OCI-LY7 (cell line): ENCODE data around the gene CRBN. TPM values are rescaled to one million over a fixed set of nuclear protein-coding genes. Genes with fewer than 3 reads are reported as not detected.

ENCODE experiments used
- BruUV-seq: library from RNA; stranded (reverse); fragments of 400-500 nt; replicated peaks from 2 replicates; lab custom pipeline; 2021; lab: Mats Ljungman, UMichigan
- CTCF ChIA-PET: fragments of 300-600 bp; sonication (Branson Sonifier 250); formaldehyde crosslinking; loops from one replicate; lab custom pipeline; 2022; ENCODE audit warnings: antibody characterized with exemption; ENCODE audit not compliant: unreplicated experiment; lab: Charles Lee
- POLR2A ChIA-PET: fragments of 300-600 bp; sonication (Branson Sonifier 250); formaldehyde crosslinking; loops from one replicate; lab custom pipeline; 2022; ENCODE audit warnings: antibody characterized with exemption; lab: Charles Lee
- DNase-seq: peaks from one replicate; pipeline ENCODE4 v3.0.0-alpha.2; 2015; ENCODE audit warnings: low spot score
- H2AFZ ChIP-seq: fragments of 200-600 bp; sonication (generic), shearing (Covaris generic); 2 replicates; pipeline ENCODE4 v1.6.1; 2014; ENCODE audit warnings: mild to moderate bottlenecking, antibody characterized with exemption, low read length, moderate library complexity
- H3K27ac ChIP-seq: fragments of 200-600 bp; sonication (generic); 2 replicates; pipeline ENCODE4 v1.5.1; 2014; ENCODE audit warnings: mixed run types, low read depth, mild to moderate bottlenecking, moderate library complexity, low read length, inconsistent platforms; ENCODE audit not compliant: poor library complexity, severe bottlenecking
- H3K36me3 ChIP-seq: fragments of 200-600 bp; sonication (generic); 2 replicates; pipeline ENCODE4 v1.6.1; 2014; ENCODE audit warnings: mild to moderate bottlenecking, antibody characterized with exemption, low read length, moderate library complexity, mixed read lengths; ENCODE audit not compliant: insufficient read depth
- H3K4me1 ChIP-seq: fragments of 200-600 bp; sonication (generic); 2 replicates; pipeline ENCODE4 v1.5.1; 2014; ENCODE audit warnings: mild to moderate bottlenecking, low read length; ENCODE audit not compliant: insufficient read depth, poor library complexity, severe bottlenecking
- H3K4me2 ChIP-seq: fragments of 200-600 bp; sonication (generic); 2 replicates; pipeline ENCODE4 v1.6.1; 2014; ENCODE audit warnings: mild to moderate bottlenecking, low read length
- H3K4me3 ChIP-seq: fragments of 200-600 bp; sonication (generic); 2 replicates; pipeline ENCODE4 v1.5.1; 2014; ENCODE audit warnings: mild to moderate bottlenecking, low read depth, low read length; ENCODE audit not compliant: poor library complexity, severe bottlenecking
- H3K79me2 ChIP-seq: fragments of 200-600 bp; sonication (generic); 2 replicates; pipeline ENCODE4 v1.6.1; 2016; ENCODE audit warnings: low read depth, mild to moderate bottlenecking, low read length, moderate library complexity, mixed read lengths; ENCODE audit not compliant: insufficient read depth
- H3K9me2 ChIP-seq: fragments of 200-600 bp; sonication (generic); 2 replicates; pipeline ENCODE4 v1.6.1; 2016; ENCODE audit warnings: mild to moderate bottlenecking, low read length, mixed read lengths; ENCODE audit not compliant: insufficient read depth
- H3K9me3 ChIP-seq: fragments of 200-600 bp; sonication (generic); 2 replicates; pipeline ENCODE4 v1.6.1; 2014; ENCODE audit warnings: mild to moderate bottlenecking, mixed run types, low read length, mixed read lengths
- H4K20me1 ChIP-seq: fragments of 200-600 bp; sonication (generic); 2 replicates; pipeline ENCODE4 v1.6.1; 2014; ENCODE audit warnings: mild to moderate bottlenecking, antibody characterized with exemption, low read length, moderate library complexity, mixed read lengths; ENCODE audit not compliant: insufficient read depth
- CTCF ChIP-seq: fragments of 200-600 bp; sonication (generic); conservative IDR thresholded peaks from 2 replicates; pipeline ENCODE4 v1.5.1; 2014; ENCODE audit warnings: mild to moderate bottlenecking, antibody characterized with exemption, low read length, moderate library complexity, mixed read lengths
- EZH2phosphoT487 ChIP-seq: fragments of 200-600 bp; sonication (generic); IDR thresholded peaks from 2 replicates; pipeline ENCODE4 v1.6.1; 2018; ENCODE audit warnings: low read depth, borderline replicate concordance, mild to moderate bottlenecking, mixed run types, antibody characterized with exemption, low read length, moderate library complexity, mixed read lengths
- intact Hi-C: fragments of 100-400 bp; cut with micrococcal nuclease; formaldehyde crosslinking; loops from one replicate; pipeline ENCODE4 v1.10.0; 2022; ENCODE audit not compliant: unreplicated experiment
- total RNA-seq, 2 experiments: library from RNA; depleted of rRNA in 1 of 2; stranded (reverse); fragments of >200 nt in 1 of 2; shearing (Covaris generic) in 1 of 2; gene quantifications; 2 replicates each; pipeline ENCODE4 v1.2.3, GENCODE V29; 2014 to 2022

CRBN gene
- total RNA-seq, 2 experiments from 2014 or later: 23.5 to 32.5 TPM

GRCh38 chr3:3119393-3119851 lies 60.1 kb downstream of the CRBN start:
- no peak for TF ChIP-seq EZH2phosphoT487
- no peak for TF ChIP-seq CTCF
- BruUV-seq: no TSS peak
- intact Hi-C loops: no loop called here
- Histone ChIP-seq H3K36me3 (no peaks in the 10 kb centered on the region), H3K79me2 (no peaks in the 10 kb centered on the region), H2AFZ (no peak overlapping the region), H3K27ac (no peak overlapping the region), H4K20me1 (no peaks in the 10 kb centered on the region), H3K9me3 (no peaks in the 10 kb centered on the region), H3K4me3 (no peak overlapping the region), H3K9me2 (no peaks in the 10 kb centered on the region), H3K4me2 (no peak overlapping the region), H3K4me1 (no peaks in the 10 kb centered on the region)
- no peak for DNase-seq
- CTCF ChIA-PET: no interaction called here
- POLR2A ChIA-PET: interaction anchor here (1.1 kb wide), 1 partner anchor 23 kb away, joined by 3 read pairs; no protein-coding TSS in a partner anchor

- Histone ChIP-seq H3K27ac (no peak overlapping the region), H3K9me3 (no peaks in the 10 kb centered on the region), H3K4me2 (no peak overlapping the region), H4K20me1 (no peaks in the 10 kb centered on the region), H2AFZ (no peak overlapping the region), H3K79me2 (no peaks in the 10 kb centered on the region), H3K4me1 (no peaks in the 10 kb centered on the region), H3K4me3 (no peak overlapping the region), H3K9me2 (no peaks in the 10 kb centered on the region), H3K36me3 (no peaks in the 10 kb centered on the region)
- POLR2A ChIA-PET: no interaction called here
- no peak for TF ChIP-seq EZH2phosphoT487
- TF ChIP-seq CTCF: no peak
- no peak for DNase-seq
- CTCF ChIA-PET: no interaction called here
- intact Hi-C loops: no loop called here
- BruUV-seq: no TSS peak
These were observed 61.8 kb downstream of the CRBN start for GRCh38 chr3:3117651-3118050.

DNA sequence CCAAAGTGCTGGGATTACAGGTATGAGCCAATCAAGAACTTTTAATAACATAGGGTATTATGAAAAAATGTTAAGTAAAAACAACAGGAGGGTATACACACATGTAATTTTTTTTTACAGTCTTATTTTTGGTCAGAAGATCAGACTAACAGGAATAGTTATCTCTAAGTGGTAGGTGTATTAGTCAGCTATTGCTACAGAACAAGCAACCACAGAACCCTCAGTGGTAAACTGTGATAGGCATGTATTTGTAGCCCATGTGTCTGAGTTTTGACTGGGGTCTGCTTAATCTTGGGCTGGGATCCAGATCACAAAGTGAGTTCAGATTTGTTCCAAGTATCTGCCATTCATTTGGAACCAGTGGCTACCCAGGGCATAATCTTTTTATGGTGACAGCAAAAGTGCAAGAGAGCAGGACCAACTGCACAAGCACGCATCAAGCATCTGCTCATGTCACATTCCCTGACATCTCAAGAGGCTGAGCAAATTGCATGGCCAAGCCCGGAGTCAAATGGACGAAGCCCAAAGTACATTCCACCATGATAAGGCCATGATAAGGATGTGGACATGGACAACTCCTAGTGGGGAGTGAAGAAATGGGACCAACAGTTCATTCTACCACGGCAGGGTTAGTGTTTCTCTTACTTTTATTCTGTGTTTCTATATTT lies 66.3 kb downstream of the CRBN start:
- H3K4me1 ChIP-seq: no peaks in the 10 kb centered on the region
- H4K20me1 ChIP-seq: no peaks in the 10 kb centered on the region
- H3K4me3 ChIP-seq: no peak overlapping the region
- TF ChIP-seq CTCF: no peak
- TF ChIP-seq EZH2phosphoT487: no peak
- BruUV-seq: no TSS peak
- no peak overlapping the region for H3K4me2 ChIP-seq
- no peak overlapping the region for H2AFZ ChIP-seq
- no peaks in the 10 kb centered on the region for H3K9me3 ChIP-seq
- no peaks in the 10 kb centered on the region for H3K79me2 ChIP-seq
- ChIA-PET POLR2A (interaction anchor here (0.6 to 0.8 kb wide), 2 partner anchors 12 to 819 kb away, joined by 3 read pairs; no protein-coding TSS in a partner anchor), CTCF (no interaction called here)
- H3K9me2 ChIP-seq: no peaks in the 10 kb centered on the region
- H3K27ac ChIP-seq: no peak overlapping the region
- no peak for DNase-seq
- no peaks in the 10 kb centered on the region for H3K36me3 ChIP-seq
- intact Hi-C loops: no loop called here
